ENCODE measurements around the gene BRSK2.

The BRSK2 gene

DNA sequence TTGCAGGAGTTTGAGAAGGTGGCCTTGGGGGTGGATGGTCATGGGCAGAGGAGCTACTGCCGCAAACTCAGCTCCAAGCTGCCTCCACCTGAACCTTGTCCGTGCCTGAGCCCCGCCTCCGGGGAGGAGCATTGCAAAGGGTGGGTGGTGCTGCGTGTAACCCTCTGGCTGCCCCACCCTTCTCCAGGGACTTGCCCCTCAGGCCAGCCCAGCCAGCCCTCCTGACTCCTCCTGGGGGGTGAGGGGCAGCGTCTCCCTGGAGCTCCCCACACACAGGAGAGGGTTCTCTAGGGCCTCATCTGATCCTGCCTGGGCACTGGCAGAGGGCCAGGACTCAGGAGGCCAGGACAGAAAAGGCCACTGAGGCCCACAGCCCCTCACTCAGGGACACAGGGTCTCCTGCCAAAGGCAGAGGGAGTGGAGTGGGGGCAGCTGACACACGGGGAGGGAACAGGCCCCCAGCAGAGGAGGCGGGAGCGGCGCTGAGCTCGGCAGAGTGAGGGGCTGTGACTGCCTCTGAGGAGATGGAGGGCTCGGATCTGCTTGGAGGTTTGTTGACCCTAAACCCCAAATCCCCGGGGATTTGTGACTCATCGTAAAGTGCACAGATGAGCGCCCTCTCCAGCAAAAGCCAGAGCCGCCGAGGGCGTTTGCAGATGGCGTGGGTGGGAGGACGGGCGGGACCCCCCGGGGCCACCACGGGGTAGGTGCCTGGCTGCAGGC is 12.8 kb downstream of the BRSK2 start:
- no peak overlapping the region for H4K5ac ChIP-seq (ENCODE audit: low read length)
- no peak overlapping the region for H3K4me2 ChIP-seq (ENCODE audit: low read length)
- H3K4me3 ChIP-seq (ENCODE audit: low read length): no peak overlapping the region
- no peak overlapping the region for H3K18ac ChIP-seq (ENCODE audit: low read length)
- no peaks in the 10 kb centered on the region for H3K27me3 ChIP-seq (ENCODE audit: insufficient read depth, low read length, poor library complexity)
- no peak overlapping the region for H3K56ac ChIP-seq (ENCODE audit: low read length)
- H3K9ac ChIP-seq (ENCODE audit: low read length): no peak overlapping the region
- H3K79me1 ChIP-seq (ENCODE audit: low read length): no peaks in the 10 kb centered on the region
- no peak overlapping the region for H2AK5ac ChIP-seq (ENCODE audit: low read length)
- no peaks in the 10 kb centered on the region for H3K79me2 ChIP-seq (ENCODE audit: control insufficient read depth, insufficient read depth, low read length)
- no peak overlapping the region for H2BK5ac ChIP-seq (ENCODE audit: low read length)
- no peak overlapping the region for H2BK15ac ChIP-seq (replicated peaks; ENCODE audit: low read depth)
- H4K8ac ChIP-seq (ENCODE audit: low read depth, low read length): no peak overlapping the region
- no peak overlapping the region for H3K23ac ChIP-seq (ENCODE audit: low read length)
- H2BK120ac ChIP-seq (ENCODE audit: low read depth, low read length): no peak overlapping the region
- no peaks in the 10 kb centered on the region for H3K36me3 ChIP-seq (ENCODE audit: control insufficient read depth, insufficient read depth, low read length)
- no CpG with 5 or more reads among the region's 23 CpGs for WGBS (ENCODE audit: extremely low coverage, insufficient coverage, low lambda C conversion rate)
- H3K4me1 ChIP-seq (ENCODE audit: control insufficient read depth, low read depth, low read length): no peaks in the 10 kb centered on the region
- H3K27ac ChIP-seq (ENCODE audit: low read depth, low read length): no peak overlapping the region
- DNase-seq: no peak
- H3K4ac ChIP-seq (ENCODE audit: low read depth, low read length): no peak overlapping the region

DNA sequence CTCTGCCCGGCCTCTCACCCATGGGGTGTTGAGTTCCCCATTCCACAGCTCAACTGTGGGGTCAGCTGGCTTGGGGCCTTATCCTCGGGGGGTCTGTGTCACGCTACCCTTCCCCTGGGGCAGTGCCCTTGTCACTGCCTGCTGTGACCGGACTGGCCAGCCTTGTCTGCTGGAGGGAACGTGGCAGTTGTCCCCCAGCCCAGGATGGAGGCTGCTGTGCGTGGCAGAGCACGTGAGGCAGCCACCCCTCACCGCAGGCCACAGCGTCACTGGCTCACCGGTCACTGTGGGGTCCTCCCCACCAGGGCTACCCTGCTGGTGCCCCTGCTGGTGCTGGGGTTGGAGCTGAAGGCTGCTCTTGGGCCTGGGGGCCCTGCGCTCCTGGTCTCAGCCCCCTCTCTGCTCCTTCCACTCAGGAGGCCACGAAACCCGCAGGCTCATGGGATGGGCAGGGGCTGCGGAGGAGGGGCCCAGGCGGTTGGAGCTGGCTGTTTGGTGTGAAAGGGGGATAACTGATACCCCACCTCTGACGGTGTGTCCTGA is 13.4 kb downstream of the BRSK2 start:
- H3K4me3 ChIP-seq (ENCODE audit: low read length): no peak overlapping the region
- H3K18ac ChIP-seq (ENCODE audit: low read length): no peak overlapping the region
- no peak overlapping the region for H2BK5ac ChIP-seq (ENCODE audit: low read length)
- H2AK5ac ChIP-seq (ENCODE audit: low read length): no peak overlapping the region
- no peak overlapping the region for H3K23ac ChIP-seq (ENCODE audit: low read length)
- no peaks in the 10 kb centered on the region for H3K79me2 ChIP-seq (ENCODE audit: control insufficient read depth, insufficient read depth, low read length)
- no peak overlapping the region for H2BK15ac ChIP-seq (replicated peaks; ENCODE audit: low read depth)
- WGBS (ENCODE audit: extremely low coverage, insufficient coverage, low lambda C conversion rate): no CpG with 5 or more reads among the region's 16 CpGs
- H2BK120ac ChIP-seq (ENCODE audit: low read depth, low read length): no peak overlapping the region
- H3K79me1 ChIP-seq (ENCODE audit: low read length): no peaks in the 10 kb centered on the region
- no peak overlapping the region for H3K56ac ChIP-seq (ENCODE audit: low read length)
- H3K36me3 ChIP-seq (ENCODE audit: control insufficient read depth, insufficient read depth, low read length): no peaks in the 10 kb centered on the region
- H3K4me2 ChIP-seq (ENCODE audit: low read length): no peak overlapping the region
- no peak overlapping the region for H3K27ac ChIP-seq (ENCODE audit: low read depth, low read length)
- H4K5ac ChIP-seq (ENCODE audit: low read length): no peak overlapping the region
- DNase-seq: no peak
- H3K9ac ChIP-seq (ENCODE audit: low read length): no peak overlapping the region
- no peaks in the 10 kb centered on the region for H3K4me1 ChIP-seq (ENCODE audit: control insufficient read depth, low read depth, low read length)
- H3K4ac ChIP-seq (ENCODE audit: low read depth, low read length): no peak overlapping the region
- H4K8ac ChIP-seq (ENCODE audit: low read depth, low read length): no peak overlapping the region
- no peaks in the 10 kb centered on the region for H3K27me3 ChIP-seq (ENCODE audit: insufficient read depth, low read length, poor library complexity)

DNA sequence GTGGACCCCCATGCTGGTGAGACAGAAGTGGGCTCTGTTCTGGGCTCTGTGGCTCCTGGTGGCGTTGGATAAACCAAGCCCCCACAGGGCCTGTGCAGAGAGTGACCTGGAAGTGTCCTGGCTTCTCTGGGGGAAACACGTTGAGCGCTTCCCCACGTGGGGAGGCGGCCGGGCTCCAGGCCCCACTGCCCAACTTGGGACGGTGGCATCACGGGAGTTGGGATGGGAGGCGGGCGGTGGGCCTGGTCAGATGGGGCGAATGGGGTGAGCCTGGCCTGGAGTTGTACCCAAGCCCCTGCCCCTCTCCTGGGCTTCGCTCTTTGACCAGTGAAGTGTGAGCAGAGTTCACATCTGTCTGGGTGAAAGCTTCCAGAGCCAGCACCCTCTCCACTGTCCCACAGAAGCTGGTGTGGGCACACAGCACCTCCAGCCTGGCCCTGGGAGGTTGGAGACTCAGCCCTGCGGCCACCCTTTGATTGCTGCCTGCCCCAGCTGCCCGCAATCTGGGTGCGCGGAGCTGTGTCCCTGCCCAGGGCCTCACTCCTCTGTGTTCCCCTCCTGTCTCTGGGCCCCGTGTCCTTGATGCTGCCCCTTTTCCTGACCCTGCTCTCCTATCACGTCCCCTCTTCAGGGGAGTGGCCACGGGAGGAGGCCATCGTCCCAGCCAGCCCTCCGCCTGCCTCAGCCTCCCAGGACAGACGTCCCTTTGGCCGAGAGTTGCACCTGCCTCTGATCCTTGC is 14.2 kb downstream of the BRSK2 start:
- H2BK5ac ChIP-seq (ENCODE audit: low read length): no peak overlapping the region
- H3K18ac ChIP-seq (ENCODE audit: low read length): no peak overlapping the region
- WGBS (ENCODE audit: extremely low coverage, insufficient coverage, low lambda C conversion rate): no CpG with 5 or more reads among the region's 23 CpGs
- no peaks in the 10 kb centered on the region for H3K79me2 ChIP-seq (ENCODE audit: control insufficient read depth, insufficient read depth, low read length)
- no peaks in the 10 kb centered on the region for H3K79me1 ChIP-seq (ENCODE audit: low read length)
- no peak overlapping the region for H3K56ac ChIP-seq (ENCODE audit: low read length)
- H3K36me3 ChIP-seq (ENCODE audit: control insufficient read depth, insufficient read depth, low read length): no peaks in the 10 kb centered on the region
- no peaks in the 10 kb centered on the region for H3K27me3 ChIP-seq (ENCODE audit: insufficient read depth, low read length, poor library complexity)
- H3K4me3 ChIP-seq (ENCODE audit: low read length): no peak overlapping the region
- H2AK5ac ChIP-seq (ENCODE audit: low read length): no peak overlapping the region
- no peak overlapping the region for H2BK120ac ChIP-seq (ENCODE audit: low read depth, low read length)
- no peak overlapping the region for H3K23ac ChIP-seq (ENCODE audit: low read length)
- H3K4me1 ChIP-seq (ENCODE audit: control insufficient read depth, low read depth, low read length): no peaks in the 10 kb centered on the region
- H3K4ac ChIP-seq (ENCODE audit: low read depth, low read length): no peak overlapping the region
- no peak overlapping the region for H4K5ac ChIP-seq (ENCODE audit: low read length)
- H2BK15ac ChIP-seq (replicated peaks; ENCODE audit: low read depth): no peak overlapping the region
- no peak for DNase-seq
- H3K9ac ChIP-seq (ENCODE audit: low read length): no peak overlapping the region
- H3K4me2 ChIP-seq (ENCODE audit: low read length): no peak overlapping the region
- H3K27ac ChIP-seq (ENCODE audit: low read depth, low read length): no peak overlapping the region
- H4K8ac ChIP-seq (ENCODE audit: low read depth, low read length): no peak overlapping the region

DNA sequence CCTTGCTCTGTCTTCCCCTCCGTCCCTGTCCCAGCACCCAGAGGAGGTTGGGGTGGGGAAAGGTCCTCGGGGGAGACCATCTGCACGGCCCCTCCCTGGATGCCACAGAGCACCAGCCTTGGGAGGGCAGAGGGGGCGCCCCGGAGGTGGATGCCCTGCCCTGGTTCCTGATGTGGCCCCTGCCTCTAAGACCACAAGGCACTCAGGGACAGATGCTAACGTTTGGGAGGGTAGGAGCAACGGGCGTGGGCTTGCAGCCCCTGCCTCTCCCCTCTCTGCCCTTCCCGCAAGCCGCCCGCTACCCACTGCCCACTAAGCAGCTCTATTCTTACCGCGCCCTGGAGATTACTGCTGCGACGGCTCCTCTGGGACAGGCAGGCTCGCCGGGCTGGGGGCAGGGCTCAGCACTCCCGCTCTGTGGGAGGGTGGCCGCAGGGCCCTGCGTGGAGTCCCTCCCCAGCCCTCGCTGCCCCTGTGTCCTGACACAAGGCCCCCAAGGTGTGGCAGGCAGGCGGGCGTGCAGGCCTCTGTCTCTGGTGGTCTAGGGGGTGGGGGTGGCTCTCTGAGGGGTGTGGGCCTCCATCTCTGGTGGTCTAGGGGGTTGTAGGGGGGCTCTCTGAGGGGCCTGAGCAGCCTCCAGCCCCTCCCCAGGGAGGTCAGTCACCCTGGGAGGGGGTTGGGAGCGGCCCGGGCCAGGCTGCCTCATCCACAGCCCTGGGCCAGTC is 14.9 kb downstream of the BRSK2 start:
- Histone ChIP-seq H3K27me3 (ENCODE audit: insufficient read depth, low read length, poor library complexity) (no peaks in the 10 kb centered on the region), H2BK120ac (ENCODE audit: low read depth, low read length) (no peak overlapping the region), H3K79me2 (ENCODE audit: control insufficient read depth, insufficient read depth, low read length) (no peaks in the 10 kb centered on the region), H3K56ac (ENCODE audit: low read length) (no peak overlapping the region), H2BK15ac (replicated peaks; ENCODE audit: low read depth) (no peak overlapping the region), H2AK5ac (ENCODE audit: low read length) (no peak overlapping the region), H4K5ac (ENCODE audit: low read length) (no peak overlapping the region), H3K23ac (ENCODE audit: low read length) (no peak overlapping the region), H3K4me2 (ENCODE audit: low read length) (no peak overlapping the region), H3K27ac (ENCODE audit: low read depth, low read length) (no peak overlapping the region), H3K4me3 (ENCODE audit: low read length) (no peak overlapping the region), H3K79me1 (ENCODE audit: low read length) (no peaks in the 10 kb centered on the region), H3K4me1 (ENCODE audit: control insufficient read depth, low read depth, low read length) (no peaks in the 10 kb centered on the region), H3K9ac (ENCODE audit: low read length) (no peak overlapping the region), H3K18ac (ENCODE audit: low read length) (no peak overlapping the region), H2BK5ac (ENCODE audit: low read length) (no peak overlapping the region), H4K8ac (ENCODE audit: low read depth, low read length) (no peak overlapping the region), H3K4ac (ENCODE audit: low read depth, low read length) (no peak overlapping the region), H3K36me3 (ENCODE audit: control insufficient read depth, insufficient read depth, low read length) (no peaks in the 10 kb centered on the region)
- WGBS (ENCODE audit: extremely low coverage, insufficient coverage, low lambda C conversion rate): no CpG with 5 or more reads among the region's 25 CpGs
- no peak for DNase-seq

DNA sequence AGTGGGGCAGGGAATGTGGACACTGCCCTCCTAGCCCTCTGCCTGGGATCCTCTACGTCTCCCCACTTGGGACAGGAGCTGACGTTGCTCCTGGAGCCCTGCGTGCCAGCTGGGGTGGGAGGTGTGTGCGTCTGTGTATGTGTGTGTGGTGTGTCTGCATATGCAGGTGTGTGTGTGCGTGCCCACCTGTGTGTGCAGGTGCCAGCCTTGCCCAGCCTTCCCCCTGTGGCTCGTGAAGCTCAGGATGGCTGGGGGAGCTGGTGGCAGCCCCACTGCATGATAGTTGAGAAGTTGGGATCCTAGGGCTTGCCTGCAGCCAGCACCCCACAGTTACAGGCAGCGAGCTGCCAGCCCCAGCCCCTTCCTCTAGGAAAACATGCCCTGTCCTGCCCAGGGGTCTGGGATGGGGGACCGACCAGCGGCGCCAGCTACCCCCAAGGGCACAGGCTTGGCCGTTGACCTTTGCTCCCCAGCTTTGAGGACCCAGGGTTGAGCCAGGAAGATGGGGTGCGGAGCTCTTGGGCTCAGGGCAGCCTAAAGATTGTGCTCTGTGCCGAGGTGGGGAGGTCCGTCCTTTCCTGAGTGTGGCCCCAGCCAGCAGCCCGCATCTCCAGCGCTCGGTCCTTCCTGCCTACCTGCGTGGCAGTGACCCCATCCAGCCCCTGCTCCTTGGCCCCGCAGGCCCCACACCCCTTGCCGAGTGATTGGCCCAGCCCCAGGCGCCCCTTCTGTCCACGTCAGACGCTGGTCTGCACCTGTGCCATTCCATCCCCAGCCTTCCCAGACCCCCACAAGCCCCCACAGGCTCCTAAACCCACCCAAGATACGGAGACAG is 15.7 kb downstream of the BRSK2 start:
- H3K4ac ChIP-seq (ENCODE audit: low read depth, low read length): no peak overlapping the region
- no peak overlapping the region for H3K23ac ChIP-seq (ENCODE audit: low read length)
- no peak overlapping the region for H4K5ac ChIP-seq (ENCODE audit: low read length)
- H3K79me1 ChIP-seq (ENCODE audit: low read length): no peaks in the 10 kb centered on the region
- H3K9ac ChIP-seq (ENCODE audit: low read length): no peak overlapping the region
- no peaks in the 10 kb centered on the region for H3K79me2 ChIP-seq (ENCODE audit: control insufficient read depth, insufficient read depth, low read length)
- H2BK15ac ChIP-seq (replicated peaks; ENCODE audit: low read depth): no peak overlapping the region
- H3K4me1 ChIP-seq (ENCODE audit: control insufficient read depth, low read depth, low read length): no peaks in the 10 kb centered on the region
- no peak overlapping the region for H3K4me2 ChIP-seq (ENCODE audit: low read length)
- no peaks in the 10 kb centered on the region for H3K27me3 ChIP-seq (ENCODE audit: insufficient read depth, low read length, poor library complexity)
- no peak overlapping the region for H3K18ac ChIP-seq (ENCODE audit: low read length)
- H3K4me3 ChIP-seq (ENCODE audit: low read length): no peak overlapping the region
- no peak overlapping the region for H2BK5ac ChIP-seq (ENCODE audit: low read length)
- H2BK120ac ChIP-seq (ENCODE audit: low read depth, low read length): no peak overlapping the region
- no peak overlapping the region for H3K56ac ChIP-seq (ENCODE audit: low read length)
- H2AK5ac ChIP-seq (ENCODE audit: low read length): no peak overlapping the region
- no peaks in the 10 kb centered on the region for H3K36me3 ChIP-seq (ENCODE audit: control insufficient read depth, insufficient read depth, low read length)
- H3K27ac ChIP-seq (ENCODE audit: low read depth, low read length): no peak overlapping the region
- DNase-seq: no peak
- no CpG with 5 or more reads among the region's 24 CpGs for WGBS (ENCODE audit: extremely low coverage, insufficient coverage, low lambda C conversion rate)
- H4K8ac ChIP-seq (ENCODE audit: low read depth, low read length): no peak overlapping the region

Data from mesendoderm (in vitro differentiated cells).